HG03139 (cell line): Measurements from ENCODE around the gene CFAP77.
"Not testable (repeated sequence)": the region's sequence is repeated elsewhere in the genome, so short reads cannot be mapped to it uniquely, and the experiment has no call there.

ENCODE experiments used
- ATAC-seq: cut with Tn5 transposase; IDR thresholded peaks from one replicate; pipeline ENCODE4 v1.9.1; 2021; ENCODE audit not compliant: unreplicated experiment

CFAP77 gene

DNA sequence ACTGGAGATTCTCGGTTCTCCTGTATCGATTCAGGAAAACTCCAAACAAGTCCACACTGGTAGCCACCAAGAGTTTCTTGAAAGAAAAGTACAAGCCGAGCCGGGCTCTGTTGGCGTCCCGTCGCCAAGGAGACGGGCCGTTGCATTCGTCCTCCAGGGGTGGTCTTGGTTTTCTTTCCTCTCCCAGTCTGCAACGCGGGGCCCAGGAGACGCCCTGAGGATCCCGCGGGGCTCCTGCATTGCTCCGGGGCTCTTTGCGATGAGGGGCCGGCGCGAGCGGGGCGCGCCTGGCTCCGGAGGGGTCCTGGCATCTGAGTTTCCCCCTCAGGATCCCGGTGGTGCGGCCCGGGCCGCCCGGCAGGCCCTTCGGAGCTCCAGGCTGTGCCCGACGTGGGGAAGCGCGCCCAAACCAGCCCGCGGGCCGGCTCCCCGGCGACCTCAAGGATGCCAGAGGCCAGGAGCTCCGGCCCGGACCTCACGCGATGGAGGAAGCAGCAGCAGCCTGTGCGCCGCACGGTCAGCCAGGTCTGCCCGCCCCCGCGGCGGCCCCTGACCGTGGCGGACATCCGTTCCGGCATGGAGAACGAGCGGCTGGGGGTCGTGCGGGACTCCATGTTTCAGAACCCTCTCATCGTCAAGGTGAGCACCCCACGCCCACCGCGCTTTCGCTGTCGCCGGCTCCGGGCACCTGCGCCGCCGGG is at the start of gene CFAP77:
TSS of gene CFAP77 (plus strand) at position 384 of the 701 bp plus-strand sequence. CDS start at position 445, 61 bp downstream.
- ATAC-seq: no peak

DNA sequence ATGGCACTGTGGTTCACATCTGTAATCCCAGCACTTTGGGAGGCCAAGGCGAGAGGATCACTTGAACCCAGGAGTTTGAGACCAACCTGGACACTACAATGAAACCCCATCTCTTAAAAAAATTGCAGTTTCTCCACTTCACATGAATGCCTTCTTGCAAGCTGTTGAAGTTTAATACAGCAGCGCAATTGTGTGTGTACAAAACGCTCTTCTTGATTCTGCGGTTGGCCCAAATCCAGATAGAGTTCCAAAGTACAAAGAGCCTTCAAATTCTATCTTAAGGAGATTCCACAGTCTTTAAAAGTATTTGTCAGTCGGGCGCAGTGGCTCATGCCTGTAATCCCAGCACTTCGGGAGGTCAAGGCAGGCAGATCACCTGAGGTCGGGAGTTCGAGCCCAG is 45.9 kb upstream of the CFAP77 start:
- no peak for ATAC-seq

DNA sequence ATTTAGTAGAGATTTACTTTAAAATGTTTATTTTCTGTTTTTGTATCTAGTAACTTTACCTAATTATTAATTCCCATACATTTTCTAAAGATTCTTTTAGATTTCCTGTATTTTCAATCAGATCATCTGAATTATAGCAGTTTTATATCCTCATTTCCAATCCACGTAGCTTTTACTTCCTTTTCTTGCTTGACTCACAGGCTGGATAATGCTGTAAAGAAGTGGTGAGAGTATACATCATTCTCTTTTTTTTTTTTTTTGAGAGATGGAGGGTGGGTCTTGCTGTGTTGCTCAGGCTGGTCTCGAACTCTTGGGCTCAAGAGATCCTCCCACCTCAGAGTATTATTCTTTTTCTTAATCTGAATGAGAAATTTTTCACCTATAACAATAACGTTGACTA is 44.0 kb upstream of the CFAP77 start:
- no peak for ATAC-seq

DNA sequence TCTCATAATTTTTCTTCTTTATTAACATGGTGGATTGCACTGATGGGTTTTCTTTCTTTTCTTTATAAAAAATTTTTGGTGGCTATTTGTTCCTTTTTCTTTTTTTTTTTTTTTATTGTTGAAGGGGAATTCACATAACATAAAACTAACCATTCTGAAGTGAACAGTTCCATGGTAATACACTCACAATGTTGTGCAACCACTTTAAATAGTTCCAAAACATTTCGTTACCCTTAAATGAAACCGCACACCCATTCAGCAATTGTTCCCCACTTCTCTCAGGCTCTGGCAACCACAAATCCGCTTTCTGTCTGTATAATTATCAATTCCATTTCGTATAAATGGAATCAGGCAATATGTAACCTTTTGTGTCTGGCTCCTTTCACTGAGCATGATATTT is 43.5 kb upstream of the CFAP77 start:
- no peak for ATAC-seq

DNA sequence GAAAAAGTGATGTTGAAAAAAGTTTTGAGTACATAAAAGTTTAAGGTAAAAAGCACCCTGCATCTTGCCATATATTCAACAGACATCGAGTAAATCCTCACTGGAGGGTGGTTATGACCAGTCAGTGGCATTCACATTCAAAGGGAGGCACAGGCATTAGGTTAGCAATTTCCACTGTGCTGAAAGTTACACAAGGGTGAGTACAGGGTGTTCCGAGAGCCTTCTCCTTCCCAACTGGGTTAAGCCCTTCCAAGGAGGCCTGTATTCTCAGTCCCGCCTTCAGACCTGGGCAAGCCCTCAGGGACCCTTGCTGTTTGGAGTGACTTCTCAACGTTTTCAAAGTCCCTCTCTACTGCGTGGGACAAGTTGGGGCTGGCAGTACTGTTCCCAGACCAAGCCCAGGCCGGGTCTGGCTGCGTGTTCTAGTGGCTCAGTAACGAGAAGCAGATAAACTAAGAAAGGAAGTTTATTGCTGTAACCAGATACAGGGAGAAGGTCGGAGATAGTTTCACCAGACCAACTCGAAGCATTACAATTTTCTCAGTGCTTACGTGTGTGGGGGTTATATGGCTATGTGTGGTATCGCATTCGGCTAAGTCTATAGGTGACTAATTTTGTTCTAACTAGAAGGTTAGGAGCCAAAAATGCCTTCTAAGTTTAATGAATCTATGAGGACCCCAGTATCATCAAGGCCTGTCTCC is 42.2 kb upstream of the CFAP77 start:
- no peak for ATAC-seq

DNA sequence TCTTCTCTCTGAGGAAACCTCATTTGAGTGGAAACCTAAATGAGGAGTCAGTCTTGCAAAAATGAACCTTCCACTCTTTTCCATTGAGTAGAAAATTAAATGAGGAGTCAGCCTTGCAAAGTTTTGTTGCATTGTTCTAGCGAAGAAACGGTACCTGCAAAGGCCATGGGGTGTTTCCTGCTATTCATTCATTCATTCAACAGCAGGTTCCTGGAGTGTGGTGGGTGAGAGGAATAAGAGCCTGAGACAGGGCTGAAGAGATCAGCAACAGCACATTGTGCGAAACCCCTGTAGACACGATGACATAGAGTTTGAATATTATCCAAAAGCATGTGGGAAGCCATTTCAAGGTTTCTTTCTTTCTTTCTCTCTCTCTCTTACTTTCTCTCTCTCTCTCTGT is 40.6 kb upstream of the CFAP77 start:
- no peak for ATAC-seq

DNA sequence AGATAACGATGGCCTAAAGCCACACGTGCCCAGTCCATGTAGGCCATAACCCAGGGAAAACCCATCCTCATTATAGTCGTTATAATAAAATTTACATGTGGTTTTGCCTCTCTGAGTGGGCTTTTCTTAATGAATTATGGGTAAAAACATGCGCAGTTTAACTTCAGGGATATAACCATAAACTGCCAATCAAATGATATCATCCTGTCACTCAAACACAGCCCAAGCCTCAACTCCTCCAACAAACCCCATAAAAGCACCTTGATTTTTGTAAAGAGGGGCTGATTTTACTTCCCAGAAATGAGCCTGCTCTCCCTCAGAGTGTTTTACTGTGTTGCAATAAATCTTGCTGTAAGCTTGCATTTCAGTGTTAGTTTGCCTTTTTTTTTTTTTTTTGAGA is 39.4 kb upstream of the CFAP77 start:
- no peak for ATAC-seq

DNA sequence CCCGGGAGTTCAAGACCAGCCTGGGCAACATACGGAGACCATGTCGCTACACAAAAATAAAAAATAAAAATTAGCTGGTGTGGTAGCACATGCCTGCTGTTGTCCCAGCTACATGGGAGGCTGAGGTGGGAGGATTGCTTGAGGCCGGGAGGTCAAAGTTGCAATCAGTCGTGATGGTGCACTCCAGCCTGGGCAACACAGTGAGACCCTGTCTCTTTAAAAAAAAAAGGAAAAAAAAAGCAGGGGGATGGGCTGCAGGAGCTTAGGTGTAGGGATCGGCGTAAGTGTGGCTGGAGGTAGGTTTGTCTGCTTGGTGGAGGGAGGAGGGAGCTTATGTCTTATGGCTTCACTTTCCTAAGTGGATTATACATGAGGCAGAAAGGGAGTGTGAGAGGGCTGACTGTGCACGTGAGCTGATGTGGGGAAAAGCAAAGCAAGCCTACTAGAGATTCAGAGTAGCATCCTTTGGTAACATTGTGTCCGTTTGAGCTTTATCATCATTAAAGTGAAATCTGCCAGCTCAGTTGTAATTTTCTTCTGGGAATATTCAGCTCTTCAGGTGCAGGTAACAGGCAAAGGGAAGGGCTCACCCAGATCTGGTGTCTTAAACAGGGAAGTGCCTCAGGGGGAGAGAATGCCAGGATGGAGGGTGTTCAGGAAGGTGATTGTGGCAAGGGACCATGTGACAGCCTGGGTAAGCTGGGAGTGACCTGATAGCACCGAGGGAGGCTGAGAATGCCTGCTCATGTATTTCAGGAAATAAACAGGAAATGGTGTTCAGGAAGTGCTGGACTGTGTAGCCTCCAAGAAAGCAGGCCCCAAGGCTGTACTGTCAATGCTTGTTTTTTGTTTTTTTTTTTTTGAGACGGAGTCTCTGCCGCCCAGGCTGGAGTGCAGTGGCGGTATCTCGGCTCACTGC is 37.6 kb upstream of the CFAP77 start:
- ATAC-seq: no peak

DNA sequence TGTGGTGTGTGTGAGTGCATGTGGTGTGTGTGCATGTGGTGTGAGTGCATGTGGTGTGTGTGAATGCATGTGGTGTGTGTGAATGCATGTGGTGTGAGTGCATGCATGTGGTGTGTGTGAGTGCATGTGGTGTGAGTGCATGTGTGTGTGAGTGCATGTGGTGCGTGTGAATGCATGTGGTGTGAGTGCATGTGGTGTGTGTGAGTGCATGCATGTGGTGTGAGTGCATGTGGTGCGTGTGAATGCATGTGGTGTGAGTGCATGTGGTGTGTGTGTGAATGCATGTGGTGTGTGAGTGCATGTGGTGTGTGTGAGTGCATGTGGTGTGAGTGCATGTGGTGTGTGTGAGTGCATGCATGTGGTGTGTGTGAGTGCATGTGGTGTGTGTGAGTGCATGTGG is 32.2 kb upstream of the CFAP77 start:
- ATAC-seq: not testable (repeated sequence)

DNA sequence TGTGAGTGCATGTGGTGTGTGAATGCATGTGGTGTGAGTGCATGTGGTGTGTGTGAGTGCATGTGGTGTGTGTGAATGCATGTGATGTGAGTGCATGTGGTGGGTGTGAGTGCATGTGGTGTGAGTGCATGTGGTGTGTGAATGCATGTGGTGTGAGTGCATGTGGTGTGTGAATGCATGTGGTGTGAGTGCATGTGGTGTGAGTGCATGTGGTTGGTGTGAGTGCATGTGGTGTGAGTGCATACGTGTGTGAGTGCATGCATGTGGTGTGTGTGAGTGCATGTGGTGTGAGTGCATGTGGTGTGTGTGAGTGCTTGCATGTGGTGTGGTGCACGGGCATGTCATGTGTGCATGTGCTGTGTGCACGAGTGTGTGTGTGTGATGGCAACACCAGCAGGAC is 31.6 kb upstream of the CFAP77 start:
- ATAC-seq: not testable (repeated sequence)

DNA sequence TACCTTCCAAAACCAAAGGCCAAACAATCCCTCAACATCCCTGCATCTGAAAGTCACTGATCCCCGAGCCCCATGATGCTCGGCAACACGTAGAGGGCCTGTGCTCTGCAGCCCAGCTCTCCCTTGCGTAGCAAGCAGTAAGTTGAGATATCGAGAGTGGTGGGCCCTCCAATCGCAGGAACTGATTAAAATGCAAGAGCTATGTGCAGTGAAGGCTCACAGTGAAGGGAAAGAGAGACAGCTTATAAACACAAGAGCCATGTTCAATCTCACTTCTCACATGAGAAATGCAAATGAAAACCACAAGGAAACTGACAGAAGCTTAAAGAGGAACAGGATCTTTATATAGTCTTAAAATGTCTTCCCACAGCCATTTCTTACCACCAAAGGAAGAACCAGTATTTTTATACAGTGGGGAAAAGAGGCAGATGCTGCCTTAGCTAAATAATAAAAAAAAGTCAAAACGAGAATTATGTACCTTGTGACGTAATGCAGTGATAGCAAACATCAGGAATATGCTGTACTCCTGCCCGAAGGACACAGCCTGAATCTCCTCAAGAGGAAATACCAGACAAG is 28.0 kb upstream of the CFAP77 start:
- peak; percentile 42 for ATAC-seq

DNA sequence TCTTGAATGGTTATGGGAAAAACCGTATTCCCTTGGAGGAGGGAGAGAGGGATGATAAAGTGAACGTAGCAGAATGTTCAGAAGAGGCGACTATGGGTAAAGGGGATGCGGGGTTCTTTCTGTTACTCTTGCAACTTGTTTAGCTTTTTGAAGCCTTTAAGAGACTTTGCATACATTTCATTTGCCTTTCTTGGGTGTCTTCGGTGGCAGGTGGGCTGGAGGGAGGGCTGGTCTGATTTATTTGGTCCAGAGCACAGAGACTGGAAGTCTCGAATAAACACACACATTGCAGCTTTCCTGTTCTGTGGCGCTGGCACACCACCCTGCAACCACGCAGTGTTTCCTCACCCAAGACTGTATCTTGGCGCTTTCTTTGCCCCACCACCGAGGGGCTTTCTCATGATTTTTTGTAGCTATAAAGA is 26.5 kb upstream of the CFAP77 start:
- peak; percentile 41 for ATAC-seq

DNA sequence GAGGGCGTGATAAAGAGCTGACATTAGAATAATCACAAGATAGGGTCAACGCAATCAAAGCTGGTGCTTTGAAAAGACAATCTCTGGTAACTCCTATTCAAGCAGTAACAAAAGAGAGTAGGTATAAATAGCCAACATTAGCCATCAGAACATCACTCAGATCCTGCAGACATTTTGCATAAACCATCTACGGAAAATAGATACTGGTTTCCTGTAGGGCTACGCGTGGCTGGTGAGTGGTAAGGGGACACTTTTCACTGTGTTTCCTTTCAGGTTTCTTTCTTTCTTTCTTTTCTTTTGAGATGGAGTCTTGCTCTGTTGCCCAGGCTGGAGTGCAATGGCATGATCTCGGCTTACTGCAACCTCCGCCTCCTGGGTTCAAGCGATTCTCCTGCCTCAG is 25.6 kb upstream of the CFAP77 start:
- no peak for ATAC-seq

DNA sequence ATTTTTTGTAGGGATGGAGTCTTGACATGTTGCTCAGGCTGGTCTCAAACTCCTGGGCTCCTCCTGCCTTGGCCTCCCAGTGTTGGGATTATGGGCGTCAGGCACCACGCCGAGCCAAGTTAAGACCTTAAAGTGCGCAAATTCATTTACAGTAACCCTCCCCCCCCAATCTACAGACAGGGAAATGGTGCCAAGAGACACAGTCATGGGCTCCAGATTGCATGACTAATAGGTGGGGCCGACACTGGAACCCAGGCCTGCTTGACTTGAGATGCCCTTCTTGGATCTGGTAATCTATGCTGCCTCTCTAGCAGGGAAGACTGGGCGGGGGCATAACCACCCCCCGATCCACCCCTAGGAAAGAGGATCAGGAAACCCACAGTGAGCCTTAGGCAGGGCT is 22.9 kb upstream of the CFAP77 start:
- no peak for ATAC-seq

DNA sequence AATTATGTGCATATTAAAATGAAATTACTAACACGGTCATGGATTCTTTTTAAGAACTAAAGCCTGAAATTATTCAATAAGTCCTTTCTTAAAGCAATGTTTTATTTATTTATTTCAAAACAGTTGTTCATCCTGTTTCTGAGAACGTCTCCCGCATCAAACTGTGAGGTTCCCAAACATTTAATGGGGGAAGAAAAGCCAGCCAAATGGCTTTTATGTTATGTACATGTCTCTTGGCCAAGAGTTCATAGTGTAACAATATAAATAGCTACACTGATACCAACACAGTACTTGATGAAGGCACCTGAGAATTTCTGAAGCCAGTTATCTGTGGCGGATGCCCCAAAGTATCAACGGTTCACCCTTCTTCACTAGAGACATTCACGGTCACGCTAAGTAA is 19.0 kb upstream of the CFAP77 start:
- no peak for ATAC-seq

DNA sequence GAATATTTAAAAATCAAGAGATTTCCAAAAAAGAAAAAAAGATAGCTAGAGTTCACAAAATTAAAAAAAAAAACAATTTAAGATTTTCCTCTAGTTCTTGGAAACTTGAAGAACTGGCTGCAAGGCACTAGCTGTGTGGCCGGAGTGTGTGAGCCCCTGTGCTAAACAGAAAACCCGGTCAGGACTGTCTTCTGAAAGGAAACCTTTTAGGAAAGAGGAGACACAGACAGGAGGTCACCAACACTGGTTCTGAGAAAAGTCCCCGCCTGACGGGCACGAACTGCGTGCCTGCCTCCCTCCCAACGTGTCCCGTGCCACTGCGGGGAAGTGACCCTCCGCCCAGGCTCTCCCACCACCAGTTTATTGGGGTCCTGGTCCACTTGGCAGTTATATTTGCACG is 18.6 kb upstream of the CFAP77 start:
- ATAC-seq: no peak

DNA sequence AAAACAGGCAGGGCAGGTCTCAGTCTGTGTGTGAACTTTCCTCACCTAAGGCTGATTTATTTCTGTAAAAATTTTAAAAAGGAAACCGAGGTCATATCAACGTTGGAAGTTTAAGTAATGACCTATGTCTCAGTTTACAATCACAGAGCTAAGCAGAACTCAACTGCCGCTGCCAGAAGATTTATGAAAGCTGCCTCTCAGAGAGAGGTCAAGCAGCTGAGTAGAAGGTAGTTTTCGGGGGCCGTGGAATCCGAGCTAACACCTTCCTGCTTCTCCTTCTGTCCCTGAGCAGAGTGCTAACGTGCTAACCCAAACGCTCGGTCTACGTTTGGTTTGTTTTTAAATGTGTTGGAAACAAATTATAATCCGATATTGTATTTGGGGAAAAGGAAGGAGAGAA is 14.5 kb upstream of the CFAP77 start:
- no peak for ATAC-seq

DNA sequence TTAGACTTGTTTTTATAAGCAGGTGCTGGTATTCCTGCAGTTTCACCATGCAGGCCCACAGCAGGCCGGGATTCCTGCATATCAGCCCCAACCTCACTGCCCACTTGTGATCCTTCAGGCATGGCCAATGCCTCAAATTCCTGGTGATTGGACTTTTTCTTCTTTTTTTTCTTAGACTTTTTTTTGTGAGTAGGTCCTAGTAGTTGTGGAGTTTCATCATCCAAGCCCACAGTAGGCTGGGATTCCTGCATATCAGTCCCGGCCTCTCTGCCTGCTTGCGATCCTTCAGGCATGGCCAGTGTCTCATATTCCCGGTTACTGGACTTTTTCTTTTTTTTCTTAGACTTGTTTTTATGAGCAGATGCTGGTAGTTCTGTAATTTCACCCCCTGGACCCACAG is 8.2 kb upstream of the CFAP77 start:
- no peak for ATAC-seq

DNA sequence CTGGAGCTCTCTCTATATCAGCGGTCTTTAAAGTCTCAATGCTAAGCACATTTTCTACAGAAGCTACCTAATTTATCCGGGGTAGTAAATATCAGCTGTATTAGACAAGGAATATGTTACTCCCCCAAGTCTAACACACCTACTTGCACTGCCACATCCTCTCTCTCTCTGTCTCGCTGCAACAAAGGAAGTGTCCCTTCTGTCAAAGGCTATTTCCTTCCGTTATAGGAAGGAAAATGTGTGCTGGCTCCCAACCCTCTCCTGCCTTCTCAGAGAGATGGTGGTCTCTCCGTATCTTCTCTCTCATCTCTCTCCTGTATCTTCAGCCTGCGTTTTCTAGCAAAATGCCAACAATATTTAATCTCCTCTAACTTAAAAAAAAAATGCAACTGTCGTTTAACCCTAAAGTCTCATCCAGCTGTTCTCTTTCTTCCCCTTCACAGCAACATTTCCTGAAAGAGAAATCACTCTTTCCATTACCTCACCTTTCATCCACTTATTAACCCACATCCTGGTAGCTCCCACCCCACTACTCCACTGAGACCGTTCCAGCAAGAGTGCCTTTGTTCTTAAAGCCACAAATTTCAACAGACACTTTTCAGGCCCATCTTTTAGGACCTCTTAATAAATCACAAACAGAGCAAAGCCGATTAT is 5.7 kb upstream of the CFAP77 start:
- ATAC-seq: no peak

DNA sequence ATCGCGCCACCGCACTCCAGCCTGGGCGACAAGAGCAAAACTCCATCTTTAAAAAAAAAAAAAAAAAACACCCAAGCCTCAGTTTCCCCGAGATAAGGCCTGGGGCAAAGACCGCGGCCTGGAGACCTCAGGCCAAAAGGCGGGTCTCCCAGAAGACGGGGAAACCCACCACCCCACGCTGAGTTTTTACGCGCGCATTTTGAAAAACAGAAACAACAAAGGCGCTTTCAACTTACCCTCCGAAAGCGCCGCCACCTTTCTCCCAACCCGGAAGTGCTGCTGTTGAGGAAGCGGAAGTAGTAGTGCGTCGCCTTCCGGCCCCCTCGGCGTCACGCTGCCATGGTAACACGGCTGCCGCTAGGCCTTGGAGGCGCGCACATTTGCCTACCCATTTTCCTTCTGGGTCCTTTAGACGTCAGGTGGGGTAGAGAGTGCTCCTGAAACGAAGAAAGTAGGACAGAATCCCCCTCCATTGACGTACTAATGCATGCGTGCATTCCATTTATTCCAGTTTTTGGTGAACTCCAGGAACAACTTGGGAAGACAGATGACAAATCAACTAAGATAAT is 3.4 kb upstream of the CFAP77 start, which contains the start of gene TTF1:
TSS of gene TTF1 (minus strand) at position 287 of the 569 bp plus-strand sequence. CDS start 4,019 bp downstream, outside the sequence.
- peak; percentile 88 for ATAC-seq
